H1 (cell line): Measurements from ENCODE around the gene ATP6V0D1. TPM values are rescaled to one million over a fixed set of nuclear protein-coding genes. Genes with fewer than 3 reads are reported as not detected.

ENCODE experiments used
- CTCF ChIA-PET: fragments of 300-600 bp; sonication (Branson Sonifier 250); formaldehyde crosslinking; loops from one replicate; lab custom pipeline; 2021; ENCODE audit not compliant: partially characterized antibody; lab: Charles Lee
- POLR2A ChIA-PET: fragments of 300-600 bp; sonication (Branson Sonifier 250); formaldehyde crosslinking; loops from one replicate; lab custom pipeline; 2021; ENCODE audit warnings: inconsistent platforms; ENCODE audit not compliant: partially characterized antibody; lab: Charles Lee
- DNase-seq, 2 experiments: peaks; one replicate each; pipeline versions ENCODE4 v3.0.0 to v3.0.0-alpha.2; 2010 to 2022; ENCODE audit warnings: low spot score in 2 of 2, low read depth in 1 of 2, mixed read lengths in 1 of 2
- FAIRE-seq: peaks from 2 replicates; lab custom pipeline; 2011; peaks lifted over from hg19 to GRCh38; lab: Jason Lieb, UNC
- H2AFZ ChIP-seq: 2 replicates; pipeline ENCODE4 v1.8.1; 2012; ENCODE audit warnings: low read length, inconsistent platforms
- H2AK5ac ChIP-seq: 2 replicates; pipeline ENCODE4 v1.6.1; 2013; ENCODE audit warnings: low read depth, low read length
- H2BK120ac ChIP-seq: replicated peaks from 2 replicates; pipeline ENCODE3; 2013; ENCODE audit warnings: low read depth, low read length, inconsistent platforms
- H2BK12ac ChIP-seq: 2 replicates; pipeline ENCODE4 v1.6.1; 2013; ENCODE audit warnings: low read depth, low read length
- H2BK15ac ChIP-seq: 2 replicates; pipeline ENCODE4 v1.6.1; 2013; ENCODE audit warnings: low read length
- H2BK20ac ChIP-seq: 2 replicates; pipeline ENCODE4 v1.6.1; 2013; ENCODE audit warnings: low read length
- H2BK5ac ChIP-seq: 2 replicates; pipeline ENCODE4 v1.6.1; 2013; ENCODE audit warnings: low read depth, low read length
- H3K14ac ChIP-seq: 2 replicates; pipeline ENCODE4 v1.6.1; 2013; ENCODE audit warnings: inconsistent platforms; ENCODE audit not compliant: insufficient read length
- H3K18ac ChIP-seq: 2 replicates; pipeline ENCODE4 v1.6.1; 2013; ENCODE audit warnings: low read length; ENCODE audit errors: extremely low read depth
- H3K23ac ChIP-seq: 2 replicates; pipeline ENCODE4 v1.6.1; 2013; ENCODE audit warnings: inconsistent platforms; ENCODE audit not compliant: insufficient read length
- H3K23me2 ChIP-seq: 2 replicates; pipeline ENCODE4 v1.6.1; 2013; ENCODE audit warnings: low read depth, low read length
- H3K27ac ChIP-seq: 2 replicates; pipeline ENCODE4 v1.6.1; 2011; ENCODE audit warnings: low read depth, low read length, inconsistent platforms
- H3K27me3 ChIP-seq, 4 experiments: replicated peaks in 1 of 4; 1 replicate in 1 of 4; 2 replicates in 3 of 4; pipeline versions ENCODE4 v1.6.1 to v1.8.1; 2011 to 2013; ENCODE audit warnings: low read length in 3 of 4, mild to moderate bottlenecking in 3 of 4, inconsistent platforms in 2 of 4, mixed read lengths in 2 of 4, moderate library complexity in 1 of 4; ENCODE audit not compliant: control insufficient read depth in 3 of 4, insufficient read depth in 3 of 4; ENCODE audit errors: extremely low read depth in 1 of 4
- H3K36me3 ChIP-seq, 4 experiments: 2 replicates each; pipeline versions ENCODE4 v1.6.1 to v1.8.1; 2011 to 2013; ENCODE audit warnings: mild to moderate bottlenecking in 4 of 4, low read length in 3 of 4, moderate library complexity in 2 of 4, control low read depth in 1 of 4, inconsistent platforms in 1 of 4; ENCODE audit not compliant: insufficient read depth in 4 of 4, control insufficient read depth in 2 of 4
- H3K4ac ChIP-seq: replicated peaks from 2 replicates; pipeline ENCODE3; 2013; ENCODE audit warnings: low read length, low read depth, mixed read lengths, inconsistent platforms; ENCODE audit not compliant: insufficient read length
- H3K4me1 ChIP-seq, 4 experiments: replicated peaks in 1 of 4; 1 replicate in 1 of 4; 2 replicates in 3 of 4; pipeline versions ENCODE4 v1.6.1 to v1.8.1; 2011 to 2013; ENCODE audit warnings: low read length in 3 of 4, inconsistent platforms in 2 of 4, mixed read lengths in 1 of 4; ENCODE audit not compliant: insufficient read depth in 4 of 4, control insufficient read depth in 3 of 4
- H3K4me2 ChIP-seq, 2 experiments: 2 replicates each; pipeline versions ENCODE4 v1.6.1 to v1.8.1; 2011 to 2013; ENCODE audit warnings: low read depth in 2 of 2, low read length in 2 of 2, control low read depth in 1 of 2, inconsistent platforms in 1 of 2, mild to moderate bottlenecking in 1 of 2; ENCODE audit not compliant: insufficient read depth in 1 of 2
- H3K4me3 ChIP-seq, 4 experiments: fragments of 200-600, 300-600 bp in 1 of 4; sonication (generic), shearing (Covaris generic), sonication (Bioruptor Twin) in 1 of 4; 2 replicates each; pipeline versions ENCODE4 v1.5.1 to v1.8.1; 2011 to 2016; ENCODE audit warnings: low read length in 4 of 4, low read depth in 3 of 4, control low read depth in 2 of 4, inconsistent platforms in 2 of 4, mild to moderate bottlenecking in 2 of 4, mixed read lengths in 1 of 4, moderate library complexity in 1 of 4; ENCODE audit not compliant: insufficient read depth in 2 of 4; ENCODE audit errors: extremely low read depth in 1 of 4
- H3K56ac ChIP-seq: replicated peaks from 2 replicates; pipeline ENCODE3; 2013; ENCODE audit warnings: low read depth, mild to moderate bottlenecking, mixed read lengths, low read length, inconsistent platforms; ENCODE audit not compliant: insufficient read length
- H3K79me1 ChIP-seq: 2 replicates; pipeline ENCODE4 v1.6.1; 2013; ENCODE audit warnings: low read depth, low read length, control low read depth
- H3K79me2 ChIP-seq, 2 experiments: 2 replicates each; pipeline versions ENCODE4 v1.6.1 to v1.8.1; 2012 to 2013; ENCODE audit warnings: low read length in 2 of 2, mild to moderate bottlenecking in 2 of 2, inconsistent platforms in 1 of 2; ENCODE audit not compliant: insufficient read depth in 2 of 2, control insufficient read depth in 1 of 2
- H3K9ac ChIP-seq, 4 experiments: replicated peaks in 1 of 4; 1 replicate in 1 of 4; 2 replicates in 3 of 4; pipeline versions ENCODE4 v1.6.1 to v1.8.1; 2011 to 2013; ENCODE audit warnings: low read depth in 3 of 4, low read length in 3 of 4, control low read depth in 2 of 4, mild to moderate bottlenecking in 2 of 4, moderate library complexity in 2 of 4, inconsistent platforms in 1 of 4; ENCODE audit errors: extremely low read depth in 1 of 4
- H3K9me3 ChIP-seq, 2 experiments: 2 replicates each; pipeline versions ENCODE4 v1.6.1 to v1.8.1; 2012 to 2013; ENCODE audit warnings: mild to moderate bottlenecking in 2 of 2, moderate library complexity in 2 of 2, control low read depth in 1 of 2, inconsistent platforms in 1 of 2, low read depth in 1 of 2, low read length in 1 of 2, mixed read lengths in 1 of 2; ENCODE audit not compliant: insufficient read depth in 2 of 2
- H4K20me1 ChIP-seq, 2 experiments: replicated peaks in 1 of 2; 2 replicates each; pipeline versions ENCODE3 to v1.8.1; 2011 to 2013; ENCODE audit warnings: inconsistent platforms in 2 of 2, low read length in 2 of 2, mild to moderate bottlenecking in 1 of 2; ENCODE audit not compliant: insufficient read depth in 2 of 2, control insufficient read depth in 1 of 2
- H4K5ac ChIP-seq: 2 replicates; pipeline ENCODE4 v1.6.1; 2013; ENCODE audit warnings: low read length, low read depth, mixed read lengths, inconsistent platforms; ENCODE audit not compliant: insufficient read length
- H4K8ac ChIP-seq: 2 replicates; pipeline ENCODE4 v1.8.0; 2013; ENCODE audit warnings: mild to moderate bottlenecking, moderate library complexity, low read length, inconsistent platforms; ENCODE audit not compliant: insufficient read depth; ENCODE audit errors: extremely low read depth
- H4K91ac ChIP-seq: replicated peaks from 2 replicates; pipeline ENCODE3; 2013; ENCODE audit warnings: low read length, mixed read lengths, inconsistent platforms; ENCODE audit not compliant: insufficient read length
- EZH2 ChIP-seq: fragments of 200-600 bp; sonication (generic); IDR thresholded peaks from 2 replicates; pipeline ENCODE4 v1.7.1; 2012; ENCODE audit warnings: low read depth, mild to moderate bottlenecking, moderate library complexity, low read length, inconsistent platforms; ENCODE audit not compliant: severe bottlenecking
- HDAC6 ChIP-seq: IDR thresholded peaks from one replicate; pipeline ENCODE4 v1.7.1; 2012; ENCODE audit warnings: low read depth, mild to moderate bottlenecking, inconsistent platforms, low read length, moderate library complexity
- JUND ChIP-seq: IDR thresholded peaks from 2 replicates; pipeline ENCODE4 v1.6.1; 2011; ENCODE audit warnings: mild to moderate bottlenecking, improper control_type of control experiment, low read length
- NRF1 ChIP-seq: IDR thresholded peaks from 2 replicates; pipeline ENCODE4 v1.6.1; 2011; ENCODE audit warnings: mild to moderate bottlenecking, low read depth, low read length, improper control_type of control experiment
- WGBS, 2 experiments: shearing (Covaris generic) in 1 of 2; methylation state at CpG; one replicate each; pipeline versions ENCODE4 v1.1.6 to v1.1.7; 2013 to 2015; ENCODE audit warnings: low lambda C conversion rate in 2 of 2, mixed read lengths in 2 of 2, inconsistent platforms in 1 of 2, low coverage in 1 of 2, missing lambda C conversion rate in 1 of 2; ENCODE audit not compliant: insufficient replicate concordance in 2 of 2, insufficient coverage in 1 of 2, insufficient read length in 1 of 2; ENCODE audit errors: extremely low coverage in 1 of 2, missing lambda C conversion rate in 1 of 2; 5-methylcytosine and 5-hydroxymethylcytosine counted together
- polyA plus RNA-seq, 7 experiments: library from polyadenylated mRNA; depleted of rRNA in 3 of 7; stranded (reverse) in 5 of 7; unstranded in 2 of 7; fragments of >200 nt in 5 of 7; fragments of 200-250 nt in 2 of 7; gene quantifications; 1 replicate in 5 of 7; 2 replicates in 1 of 7; 4 replicates in 1 of 7; pipeline versions ENCODE4 v1.2.1 to v1.2.3, GENCODE V29; 2011 to 2013; ENCODE audit warnings: missing spikeins in 2 of 7, mixed read lengths in 2 of 7
- total RNA-seq: library from RNA; stranded (reverse); fragmentation: NEBNext Ultra II Directional; extraction: Animal tissue kit (Norgen Biotek cat#: 25700); gene quantifications from 2 replicates; pipeline ENCODE4 v1.2.1, GENCODE V29; 2021

Gene ATP6V0D1
- total and polyA plus RNA-seq, 2 of the 8 experiments (the other 6 are each of a cell fraction or from before 2014, with no cell fraction given) = 47.3 to 134 TPM

- no peaks in the 10 kb centered on the region for H3K79me2 ChIP-seq
- CTCF ChIA-PET = interaction anchor here (0.6 to 28.6 kb wide), 11 partner anchors 2 to 200 kb away, joined by 3 to 683 read pairs (median 4); partner anchors contain the start of genes HSD11B2 and TPPP3
- WGBS, 2 experiments = 92% methylated on average over 5 of the region's 5 CpGs; no CpG with 5 or more reads in 1 of the 2 experiments
- no peaks in the 10 kb centered on the region; the same call in none of the 2 replicates for H3K79me1 ChIP-seq
- H3K36me3 ChIP-seq = peaks cover under 1 to 16% (median 8%) of the 10 kb centered on the region in 4 experiments; a peak in 7 of 8 replicates
- no peak overlapping the region for H2AK5ac ChIP-seq
- H3K9me3 ChIP-seq = no peaks in the 10 kb centered on the region
- no peak overlapping the region for H2BK15ac ChIP-seq
- H4K5ac ChIP-seq = no peak overlapping the region
- H3K9ac ChIP-seq = no peak overlapping the region
- no peak overlapping the region; the same call in 1 of the 2 replicates for H2BK5ac ChIP-seq
- no peak overlapping the region for H2AFZ ChIP-seq
- H3K27ac ChIP-seq = no peak overlapping the region
- no peak overlapping the region for H3K4me2 ChIP-seq
- no peak for DNase-seq
- no peak overlapping the region for H4K91ac ChIP-seq
- H3K23ac ChIP-seq = no peak overlapping the region
- no peak overlapping the region for H3K4ac ChIP-seq
- H2BK120ac ChIP-seq = no peak overlapping the region
- no peaks in the 10 kb centered on the region for H3K27me3 ChIP-seq
- no peak overlapping the region for H3K56ac ChIP-seq
- POLR2A ChIA-PET = interaction anchor here (0.8 to 8.5 kb wide), 4 partner anchors 8 to 26 kb away, joined by 3 to 67 read pairs (median 4); partner anchors contain the start of genes HSD11B2 and ZDHHC1
- H3K18ac ChIP-seq = no peak overlapping the region
- no peak for FAIRE-seq
- no peak overlapping the region for H3K14ac ChIP-seq
- H2BK20ac ChIP-seq = no peak overlapping the region
- H3K4me1 ChIP-seq = peaks cover 0 to 8% (median 4%) of the 10 kb centered on the region in 4 experiments; a peak in 5 of 7 replicates
- H4K8ac ChIP-seq = no peak overlapping the region
- peaks cover 0 to 8% of the 10 kb centered on the region in 2 experiments for H4K20me1 ChIP-seq
- no peak overlapping the region for H3K4me3 ChIP-seq
- TF ChIP-seq JUND = no peak
- no peak for TF ChIP-seq HDAC6
- no peak for TF ChIP-seq EZH2
- TF ChIP-seq NRF1 = no peak
- TF ChIP-seq, all 59 proteins: peak for 0
- Histone ChIP-seq H3K23me2 (no peaks in the 10 kb centered on the region), H2BK12ac (no peak overlapping the region)
These were observed 39.0 kb downstream of the ATP6V0D1 start for GRCh38 chr16:67441907-67442306.
